Measurements from ENCODE around the gene ZCCHC14. TPM values are rescaled to one million over a fixed set of nuclear protein-coding genes. Genes with fewer than 3 reads are reported as not detected.

The ZCCHC14 gene
- total and polyA plus RNA-seq, 10 of the 15 experiments (the other 5 are each of a cell fraction or from before 2014, with no cell fraction given): 0.02 to 0.26 (median 0.05) TPM; not detected in 3

DNA sequence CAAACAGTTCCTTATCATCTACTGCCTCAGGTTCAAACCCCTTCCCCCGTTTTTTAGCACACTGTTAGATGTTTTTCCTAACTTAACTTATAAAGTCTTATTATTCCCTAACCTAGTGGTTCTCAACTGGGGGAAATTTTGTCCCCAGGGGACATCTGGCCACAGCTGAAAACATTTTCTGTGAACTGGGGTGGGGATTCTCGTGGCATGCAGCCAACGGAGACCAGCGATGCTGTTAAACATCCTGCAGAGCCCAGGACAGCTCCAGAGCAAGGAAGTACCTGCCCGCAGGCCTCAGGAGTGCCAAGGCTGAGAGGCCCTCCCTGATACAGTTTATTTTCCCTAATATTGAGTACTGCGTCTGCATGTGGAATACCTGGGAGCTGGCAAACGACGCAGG is 24.3 kb downstream of the ZCCHC14 start:
- ChIA-PET CTCF (no interaction called here), RAD21 (ENCODE audit: unreplicated experiment) (no interaction called here), POLR2A (no interaction called here), SMC1A (ENCODE audit: uncharacterized antibody, unreplicated experiment) (no interaction called here)
- Histone ChIP-seq H3K79me2 (ENCODE audit: control insufficient read depth, insufficient read depth, low read length) (no peaks in the 10 kb centered on the region), H3K36me3 (ENCODE audit: control insufficient read depth in 2 of 2, insufficient read depth in 2 of 2, low read length in 1 of 2) (no peaks in the 10 kb centered on the region), H3K9ac (ENCODE audit: control insufficient read depth, insufficient read depth, low read length) (no peak overlapping the region), H3K27ac (ENCODE audit: control insufficient read depth, insufficient read depth) (no peak overlapping the region), H3K27me3 (replicated peaks in 1 of 2; ENCODE audit: control insufficient read depth in 2 of 2, insufficient read depth in 2 of 2, low read length in 1 of 2) (peaks cover 0 to 2% of the 10 kb centered on the region in 2 experiments; a peak in 3 of 4 replicates), H3K9me3 (replicated peaks; ENCODE audit: control insufficient read depth, insufficient read depth, low read length) (no peaks in the 10 kb centered on the region), H3K4me2 (ENCODE audit: control insufficient read depth, insufficient read depth) (no peak overlapping the region), H3K4me1 (ENCODE audit: control insufficient read depth, insufficient read depth, low read length) (peaks cover 7% of the 10 kb centered on the region), H4K20me1 (ENCODE audit: control insufficient read depth, insufficient read depth) (no peaks in the 10 kb centered on the region), H3K4me3 (no peak overlapping the region), H2AFZ (ENCODE audit: control insufficient read depth, low read depth, low read length) (no peak overlapping the region)
- ATAC-seq (no peak), FAIRE-seq (no peak), DNase-seq (ENCODE audit: low read depth, low spot score) (no peak)
- in situ Hi-C loops (cut with MboI) (no loop called here), intact Hi-C loops (cut with micrococcal nuclease; ENCODE audit: unreplicated experiment) (no loop called here)
- WGBS (ENCODE audit: insufficient coverage, insufficient replicate concordance, low lambda C conversion rate, missing lambda C conversion rate): 24% methylated on average over 8 of the region's 8 CpGs
- no TSS peak for BruUV-seq (replicated peaks)
- TF ChIP-seq CBFB (IDR thresholded peaks at IDR 0.05; ENCODE audit: low read depth): no peak
- no peak for TF ChIP-seq KAT2A (conservative IDR thresholded peaks at IDR 0.05; ENCODE audit: control insufficient read depth, low read depth, low read length)
- no peak for TF ChIP-seq RUNX3 (IDR thresholded peaks at IDR 0.05; ENCODE audit: low read length)
- TF ChIP-seq, protein P1, sequence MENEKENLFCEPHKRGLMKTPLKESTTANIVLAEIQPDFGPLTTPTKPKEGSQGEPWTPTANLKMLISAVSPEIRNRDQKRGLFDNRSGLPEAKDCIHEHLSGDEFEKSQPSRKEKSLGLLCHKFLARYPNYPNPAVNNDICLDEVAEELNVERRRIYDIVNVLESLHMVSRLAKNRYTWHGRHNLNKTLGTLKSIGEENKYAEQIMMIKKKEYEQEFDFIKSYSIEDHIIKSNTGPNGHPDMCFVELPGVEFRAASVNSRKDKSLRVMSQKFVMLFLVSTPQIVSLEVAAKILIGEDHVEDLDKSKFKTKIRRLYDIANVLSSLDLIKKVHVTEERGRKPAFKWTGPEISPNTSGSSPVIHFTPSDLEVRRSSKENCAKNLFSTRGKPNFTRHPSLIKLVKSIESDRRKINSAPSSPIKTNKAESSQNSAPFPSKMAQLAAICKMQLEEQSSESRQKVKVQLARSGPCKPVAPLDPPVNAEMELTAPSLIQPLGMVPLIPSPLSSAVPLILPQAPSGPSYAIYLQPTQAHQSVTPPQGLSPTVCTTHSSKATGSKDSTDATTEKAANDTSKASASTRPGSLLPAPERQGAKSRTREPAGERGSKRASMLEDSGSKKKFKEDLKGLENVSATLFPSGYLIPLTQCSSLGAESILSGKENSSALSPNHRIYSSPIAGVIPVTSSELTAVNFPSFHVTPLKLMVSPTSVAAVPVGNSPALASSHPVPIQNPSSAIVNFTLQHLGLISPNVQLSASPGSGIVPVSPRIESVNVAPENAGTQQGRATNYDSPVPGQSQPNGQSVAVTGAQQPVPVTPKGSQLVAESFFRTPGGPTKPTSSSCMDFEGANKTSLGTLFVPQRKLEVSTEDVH (IDR thresholded peaks at IDR 0.05; ENCODE audit: low read depth, partially characterized antibody): no peak

DNA sequence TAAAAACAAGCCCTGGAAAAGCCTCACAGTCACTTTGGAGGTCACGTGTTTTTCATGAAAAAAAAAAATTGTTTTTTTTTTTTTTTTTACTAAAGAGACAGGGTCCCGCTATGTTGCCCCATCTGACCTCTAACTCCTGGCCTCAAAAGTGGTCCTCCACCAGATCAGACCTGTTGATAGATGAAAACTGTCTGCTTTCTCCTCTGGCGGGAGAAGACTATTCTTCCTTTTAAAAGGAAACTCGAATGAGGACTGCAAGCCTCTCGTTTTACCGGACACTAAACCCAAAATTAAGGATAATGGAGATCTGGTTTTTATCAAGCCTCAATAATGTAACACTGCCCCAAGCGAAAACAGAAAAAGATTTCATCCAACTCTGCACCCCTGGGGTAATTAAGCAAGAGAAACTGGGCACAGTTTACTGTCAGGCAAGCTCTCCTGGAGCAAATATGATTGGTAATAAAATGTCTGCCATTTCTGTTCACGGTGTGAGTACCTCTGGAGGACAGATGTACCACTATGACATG is 25.8 kb downstream of the ZCCHC14 start:
- H3K27me3 ChIP-seq (replicated peaks in 1 of 2; ENCODE audit: control insufficient read depth in 2 of 2, insufficient read depth in 2 of 2, low read length in 1 of 2): peaks cover 0 to 2% of the 10 kb centered on the region in 2 experiments; a peak in 2 of 4 replicates
- no peak overlapping the region for H3K27ac ChIP-seq (ENCODE audit: control insufficient read depth, insufficient read depth)
- H4K20me1 ChIP-seq (ENCODE audit: control insufficient read depth, insufficient read depth): no peaks in the 10 kb centered on the region
- RAD21 ChIA-PET (ENCODE audit: unreplicated experiment): no interaction called here
- intact Hi-C loops (cut with micrococcal nuclease; ENCODE audit: unreplicated experiment): no loop called here
- FAIRE-seq (no peak), DNase-seq (ENCODE audit: low read depth, low spot score) (no peak), ATAC-seq (no peak)
- SMC1A ChIA-PET (ENCODE audit: uncharacterized antibody, unreplicated experiment): no interaction called here
- no TSS peak for BruUV-seq (replicated peaks)
- no peaks in the 10 kb centered on the region for H3K36me3 ChIP-seq (ENCODE audit: control insufficient read depth in 2 of 2, insufficient read depth in 2 of 2, low read length in 1 of 2)
- POLR2A ChIA-PET: no interaction called here
- H3K79me2 ChIP-seq (ENCODE audit: control insufficient read depth, insufficient read depth, low read length): no peaks in the 10 kb centered on the region
- in situ Hi-C loops (cut with MboI): no loop called here
- no peak overlapping the region for H3K4me3 ChIP-seq
- CTCF ChIA-PET: no interaction called here
- H3K9me3 ChIP-seq (replicated peaks; ENCODE audit: control insufficient read depth, insufficient read depth, low read length): no peaks in the 10 kb centered on the region
- H3K4me1 ChIP-seq (ENCODE audit: control insufficient read depth, insufficient read depth, low read length): peaks cover 7% of the 10 kb centered on the region
- 54% methylated on average over 8 of the region's 8 CpGs for WGBS (ENCODE audit: insufficient coverage, insufficient replicate concordance, low lambda C conversion rate, missing lambda C conversion rate)
- no peak overlapping the region for H3K9ac ChIP-seq (ENCODE audit: control insufficient read depth, insufficient read depth, low read length)
- H2AFZ ChIP-seq (ENCODE audit: control insufficient read depth, low read depth, low read length): no peak overlapping the region
- H3K4me2 ChIP-seq (ENCODE audit: control insufficient read depth, insufficient read depth): no peak overlapping the region
- TF ChIP-seq TBL1XR1 (IDR thresholded peaks at IDR 0.05; ENCODE audit: low read depth, low read length) (no peak), POU2F2 (IDR thresholded peaks at IDR 0.05; ENCODE audit: borderline replicate concordance, low read depth, low read length) (no peak), PAX8 (IDR thresholded peaks at IDR 0.05) (no peak), TCF3 (IDR thresholded peaks at IDR 0.05; ENCODE audit: borderline replicate concordance, insufficient read depth, low read depth, low read length) (no peak), CBFB (IDR thresholded peaks at IDR 0.05; ENCODE audit: low read depth) (no peak)
- TF ChIP-seq, protein P2, sequence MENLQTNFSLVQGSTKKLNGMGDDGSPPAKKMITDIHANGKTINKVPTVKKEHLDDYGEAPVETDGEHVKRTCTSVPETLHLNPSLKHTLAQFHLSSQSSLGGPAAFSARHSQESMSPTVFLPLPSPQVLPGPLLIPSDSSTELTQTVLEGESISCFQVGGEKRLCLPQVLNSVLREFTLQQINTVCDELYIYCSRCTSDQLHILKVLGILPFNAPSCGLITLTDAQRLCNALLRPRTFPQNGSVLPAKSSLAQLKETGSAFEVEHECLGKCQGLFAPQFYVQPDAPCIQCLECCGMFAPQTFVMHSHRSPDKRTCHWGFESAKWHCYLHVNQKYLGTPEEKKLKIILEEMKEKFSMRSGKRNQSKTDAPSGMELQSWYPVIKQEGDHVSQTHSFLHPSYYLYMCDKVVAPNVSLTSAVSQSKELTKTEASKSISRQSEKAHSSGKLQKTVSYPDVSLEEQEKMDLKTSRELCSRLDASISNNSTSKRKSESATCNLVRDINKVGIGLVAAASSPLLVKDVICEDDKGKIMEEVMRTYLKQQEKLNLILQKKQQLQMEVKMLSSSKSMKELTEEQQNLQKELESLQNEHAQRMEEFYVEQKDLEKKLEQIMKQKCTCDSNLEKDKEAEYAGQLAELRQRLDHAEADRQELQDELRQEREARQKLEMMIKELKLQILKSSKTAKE (IDR thresholded peaks at IDR 0.05; ENCODE audit: low read depth, poor library complexity, severe bottlenecking): no peak
- TF ChIP-seq, protein P3, sequence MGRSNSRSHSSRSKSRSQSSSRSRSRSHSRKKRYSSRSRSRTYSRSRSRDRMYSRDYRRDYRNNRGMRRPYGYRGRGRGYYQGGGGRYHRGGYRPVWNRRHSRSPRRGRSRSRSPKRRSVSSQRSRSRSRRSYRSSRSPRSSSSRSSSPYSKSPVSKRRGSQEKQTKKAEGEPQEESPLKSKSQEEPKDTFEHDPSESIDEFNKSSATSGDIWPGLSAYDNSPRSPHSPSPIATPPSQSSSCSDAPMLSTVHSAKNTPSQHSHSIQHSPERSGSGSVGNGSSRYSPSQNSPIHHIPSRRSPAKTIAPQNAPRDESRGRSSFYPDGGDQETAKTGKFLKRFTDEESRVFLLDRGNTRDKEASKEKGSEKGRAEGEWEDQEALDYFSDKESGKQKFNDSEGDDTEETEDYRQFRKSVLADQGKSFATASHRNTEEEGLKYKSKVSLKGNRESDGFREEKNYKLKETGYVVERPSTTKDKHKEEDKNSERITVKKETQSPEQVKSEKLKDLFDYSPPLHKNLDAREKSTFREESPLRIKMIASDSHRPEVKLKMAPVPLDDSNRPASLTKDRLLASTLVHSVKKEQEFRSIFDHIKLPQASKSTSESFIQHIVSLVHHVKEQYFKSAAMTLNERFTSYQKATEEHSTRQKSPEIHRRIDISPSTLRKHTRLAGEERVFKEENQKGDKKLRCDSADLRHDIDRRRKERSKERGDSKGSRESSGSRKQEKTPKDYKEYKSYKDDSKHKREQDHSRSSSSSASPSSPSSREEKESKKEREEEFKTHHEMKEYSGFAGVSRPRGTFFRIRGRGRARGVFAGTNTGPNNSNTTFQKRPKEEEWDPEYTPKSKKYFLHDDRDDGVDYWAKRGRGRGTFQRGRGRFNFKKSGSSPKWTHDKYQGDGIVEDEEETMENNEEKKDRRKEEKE (IDR thresholded peaks at IDR 0.05): no peak
